ENCODE data around the gene ZNF746. TPM values are rescaled to one million over a fixed set of nuclear protein-coding genes. Genes with fewer than 3 reads are reported as not detected.

ZNF746 gene
- total and polyA plus RNA-seq, 2 donors (not counting 1 experiment from before 2014, with no cell fraction given): 5.9 to 21.5 TPM

DNA sequence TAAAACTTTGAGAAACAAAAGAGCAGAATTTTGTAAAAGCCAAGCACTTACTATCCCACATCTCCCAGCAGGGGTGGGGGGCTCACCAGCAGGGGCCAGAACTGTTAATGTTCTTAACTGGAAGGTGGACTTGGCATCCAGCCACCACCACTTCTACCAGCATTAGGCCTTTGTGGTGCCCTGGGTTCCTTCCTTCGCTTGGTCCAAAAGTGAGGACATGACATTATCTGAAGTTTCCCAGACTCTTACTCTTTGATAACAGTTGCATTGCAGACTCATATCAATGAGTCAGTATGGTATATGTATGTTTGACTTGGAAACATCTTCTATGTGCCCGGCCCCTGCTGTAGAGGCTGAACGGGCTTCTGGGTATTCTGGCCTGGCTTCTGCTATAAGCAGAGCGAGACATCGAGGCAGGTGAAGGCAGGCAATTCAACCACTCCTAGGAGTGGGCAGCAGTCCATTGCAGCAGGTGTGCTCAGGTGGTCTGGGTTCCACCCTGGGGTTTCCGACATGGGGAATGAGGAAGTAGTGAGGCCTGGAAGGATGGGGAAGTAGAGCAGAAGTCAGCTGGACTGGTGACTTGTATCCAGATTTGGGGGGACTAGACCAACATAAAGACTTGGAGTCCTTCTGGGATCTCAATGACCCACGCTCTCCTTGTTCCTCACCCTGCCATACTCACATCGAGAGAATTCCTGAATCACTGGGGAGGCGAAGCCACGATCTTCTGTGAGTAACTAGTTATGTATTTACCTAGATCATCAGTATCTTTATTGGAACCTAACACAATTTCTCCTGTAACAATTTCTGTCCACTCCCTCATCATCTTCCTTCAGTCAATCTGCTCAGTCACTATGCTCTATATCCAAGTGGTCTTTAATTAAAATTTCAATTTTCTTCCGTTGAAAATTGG is 40.8 kb downstream of the ZNF746 start:
- peak in 1 of 2 donors; percentile 9 for DNase-seq (ENCODE audit: low read depth in 2 of 2)
- H3K4me3 ChIP-seq (replicated peaks in 1 of 4; ENCODE audit: control extremely low read depth in 1 of 4, insufficient read depth in 1 of 4, low read depth in 3 of 4, low read length in 4 of 4): no peak overlapping the region
- H3K79me2 ChIP-seq (ENCODE audit: control insufficient read depth, insufficient read depth, low read length): peaks cover 33% of the 10 kb centered on the region
- no peak overlapping the region for H3K9ac ChIP-seq (ENCODE audit: insufficient read depth, low read length)
- TF ChIP-seq, protein P1, sequence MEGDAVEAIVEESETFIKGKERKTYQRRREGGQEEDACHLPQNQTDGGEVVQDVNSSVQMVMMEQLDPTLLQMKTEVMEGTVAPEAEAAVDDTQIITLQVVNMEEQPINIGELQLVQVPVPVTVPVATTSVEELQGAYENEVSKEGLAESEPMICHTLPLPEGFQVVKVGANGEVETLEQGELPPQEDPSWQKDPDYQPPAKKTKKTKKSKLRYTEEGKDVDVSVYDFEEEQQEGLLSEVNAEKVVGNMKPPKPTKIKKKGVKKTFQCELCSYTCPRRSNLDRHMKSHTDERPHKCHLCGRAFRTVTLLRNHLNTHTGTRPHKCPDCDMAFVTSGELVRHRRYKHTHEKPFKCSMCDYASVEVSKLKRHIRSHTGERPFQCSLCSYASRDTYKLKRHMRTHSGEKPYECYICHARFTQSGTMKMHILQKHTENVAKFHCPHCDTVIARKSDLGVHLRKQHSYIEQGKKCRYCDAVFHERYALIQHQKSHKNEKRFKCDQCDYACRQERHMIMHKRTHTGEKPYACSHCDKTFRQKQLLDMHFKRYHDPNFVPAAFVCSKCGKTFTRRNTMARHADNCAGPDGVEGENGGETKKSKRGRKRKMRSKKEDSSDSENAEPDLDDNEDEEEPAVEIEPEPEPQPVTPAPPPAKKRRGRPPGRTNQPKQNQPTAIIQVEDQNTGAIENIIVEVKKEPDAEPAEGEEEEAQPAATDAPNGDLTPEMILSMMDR (conservative IDR thresholded peaks at IDR 0.05 in 1 of 2, IDR thresholded peaks at IDR 0.05 in 1 of 2; ENCODE audit: low read depth in 1 of 2, low read length in 2 of 2): no peak
- no peak for TF ChIP-seq EZH2 (IDR thresholded peaks at IDR 0.05; ENCODE audit: low read length, missing control alignments)
- peaks cover 14% of the 10 kb centered on the region for H3K36me3 ChIP-seq (ENCODE audit: control insufficient read depth, insufficient read depth, low read length)
- H3K9me3 ChIP-seq (ENCODE audit: control insufficient read depth, insufficient read depth, low read depth, low read length): no peaks in the 10 kb centered on the region
- no peak overlapping the region for H3K4me2 ChIP-seq (ENCODE audit: extremely low read depth, insufficient read depth, low read length)
- no peak overlapping the region for H3K27ac ChIP-seq (ENCODE audit: insufficient read depth, low read length)
- H4K20me1 ChIP-seq (ENCODE audit: control insufficient read depth, extremely low read depth, insufficient read depth, low read length): no peaks in the 10 kb centered on the region
- no peaks in the 10 kb centered on the region for H3K4me1 ChIP-seq (ENCODE audit: control insufficient read depth, extremely low read depth, insufficient read depth, low read length)
- no peak overlapping the region for H2AFZ ChIP-seq (ENCODE audit: low read length)
- H3K27me3 ChIP-seq (ENCODE audit: control insufficient read depth, insufficient read depth, low read length): no peaks in the 10 kb centered on the region

DNA sequence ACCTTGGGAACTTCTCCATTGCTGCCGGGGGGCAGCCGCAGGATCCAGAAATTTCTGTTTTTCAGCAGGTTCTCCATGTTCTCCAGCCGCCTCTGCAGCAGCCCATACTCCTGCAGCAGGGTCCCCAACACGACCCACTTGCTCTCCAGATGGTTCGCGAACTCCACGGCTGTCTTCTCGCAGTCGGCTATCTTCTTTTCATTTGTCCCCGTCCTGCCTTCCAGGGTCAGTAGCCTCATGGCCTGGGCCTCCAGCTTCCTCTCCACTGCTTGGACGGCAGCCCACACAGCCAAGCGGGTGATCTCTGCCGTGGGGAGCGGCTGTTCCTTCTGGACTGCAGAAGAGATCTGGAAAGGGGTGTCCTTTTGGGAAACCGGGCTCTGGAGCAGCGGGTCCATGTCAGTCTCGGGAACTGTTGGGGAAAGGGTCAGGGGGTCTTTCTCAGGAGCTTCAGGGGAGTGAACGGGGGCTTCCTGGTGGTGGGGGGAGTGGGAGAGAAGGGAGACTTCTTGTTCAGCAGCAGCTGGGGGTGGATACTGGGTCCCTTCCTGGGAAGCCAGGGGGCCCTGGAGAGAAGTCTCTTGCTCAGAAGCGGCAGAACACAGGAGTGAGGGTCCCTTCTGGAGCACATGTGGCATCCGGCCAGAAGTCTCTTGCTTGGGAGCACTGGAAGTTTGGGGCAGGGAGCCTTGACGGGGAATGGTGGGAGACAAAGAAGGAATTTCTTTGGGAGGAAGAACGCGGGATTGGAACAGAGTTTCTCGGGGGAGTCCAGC is 42.2 kb downstream of the ZNF746 start:
- TF ChIP-seq EZH2 (IDR thresholded peaks at IDR 0.05; ENCODE audit: low read length, missing control alignments): no peak
- TF ChIP-seq, protein P1 (conservative IDR thresholded peaks at IDR 0.05 in 1 of 2, IDR thresholded peaks at IDR 0.05 in 1 of 2; ENCODE audit: low read depth in 1 of 2, low read length in 2 of 2): no peak
- H3K9me3 ChIP-seq (ENCODE audit: control insufficient read depth, insufficient read depth, low read depth, low read length): no peaks in the 10 kb centered on the region
- H3K27ac ChIP-seq (ENCODE audit: insufficient read depth, low read length): no peak overlapping the region
- H3K27me3 ChIP-seq (ENCODE audit: control insufficient read depth, insufficient read depth, low read length): no peaks in the 10 kb centered on the region
- H2AFZ ChIP-seq (ENCODE audit: low read length): no peak overlapping the region
- no peak overlapping the region for H3K4me3 ChIP-seq (replicated peaks in 1 of 4; ENCODE audit: control extremely low read depth in 1 of 4, insufficient read depth in 1 of 4, low read depth in 3 of 4, low read length in 4 of 4)
- peaks cover 33% of the 10 kb centered on the region for H3K79me2 ChIP-seq (ENCODE audit: control insufficient read depth, insufficient read depth, low read length)
- H3K36me3 ChIP-seq (ENCODE audit: control insufficient read depth, insufficient read depth, low read length): peaks cover 19% of the 10 kb centered on the region
- H3K4me1 ChIP-seq (ENCODE audit: control insufficient read depth, extremely low read depth, insufficient read depth, low read length): no peaks in the 10 kb centered on the region
- H4K20me1 ChIP-seq (ENCODE audit: control insufficient read depth, extremely low read depth, insufficient read depth, low read length): no peaks in the 10 kb centered on the region
- no peak overlapping the region for H3K9ac ChIP-seq (ENCODE audit: insufficient read depth, low read length)
- no peak for DNase-seq (ENCODE audit: low read depth in 2 of 2)
- no peak overlapping the region for H3K4me2 ChIP-seq (ENCODE audit: extremely low read depth, insufficient read depth, low read length)

GRCh38 chr7:149454750-149455149 is 42.9 kb downstream of the ZNF746 start:
- Histone ChIP-seq H3K4me1 (ENCODE audit: control insufficient read depth, extremely low read depth, insufficient read depth, low read length) (no peaks in the 10 kb centered on the region), H3K4me2 (ENCODE audit: extremely low read depth, insufficient read depth, low read length) (no peak overlapping the region), H3K27ac (ENCODE audit: insufficient read depth, low read length) (no peak overlapping the region), H3K79me2 (ENCODE audit: control insufficient read depth, insufficient read depth, low read length) (peaks cover 33% of the 10 kb centered on the region), H3K4me3 (replicated peaks in 1 of 4; ENCODE audit: control extremely low read depth in 1 of 4, insufficient read depth in 1 of 4, low read depth in 3 of 4, low read length in 4 of 4) (no peak overlapping the region), H3K9ac (ENCODE audit: insufficient read depth, low read length) (no peak overlapping the region), H3K9me3 (ENCODE audit: control insufficient read depth, insufficient read depth, low read depth, low read length) (no peaks in the 10 kb centered on the region), H2AFZ (ENCODE audit: low read length) (no peak overlapping the region), H4K20me1 (ENCODE audit: control insufficient read depth, extremely low read depth, insufficient read depth, low read length) (no peaks in the 10 kb centered on the region), H3K27me3 (ENCODE audit: control insufficient read depth, insufficient read depth, low read length) (no peaks in the 10 kb centered on the region), H3K36me3 (ENCODE audit: control insufficient read depth, insufficient read depth, low read length) (peaks cover 20% of the 10 kb centered on the region)
- TF ChIP-seq, protein P1 (conservative IDR thresholded peaks at IDR 0.05 in 1 of 2, IDR thresholded peaks at IDR 0.05 in 1 of 2; ENCODE audit: low read depth in 1 of 2, low read length in 2 of 2): no peak
- TF ChIP-seq EZH2 (IDR thresholded peaks at IDR 0.05; ENCODE audit: low read length, missing control alignments): no peak
- DNase-seq (ENCODE audit: low read depth in 2 of 2): no peak
